Left lung (tissue), 10 donors: Measurements from ENCODE around the gene CCR5. TPM values are rescaled to one million over a fixed set of nuclear protein-coding genes. Genes with fewer than 3 reads are reported as not detected.

Source experiments
- ATAC-seq: fragments of 200-7000 bp; cut with Tn5 transposase; one replicate; pipeline ENCODE4 v1.9.1; 2020; ENCODE audit warnings: moderate library complexity
- DNase-seq, 4 donors: peaks; one replicate each; pipeline ENCODE4 v3.0.0-alpha.2; 2013 to 2020
- H3K27ac ChIP-seq, 2 donors: fragments of 200-600 bp; sonication (generic) in 1 of 2; one replicate each; pipeline versions ENCODE4 v1.5.0 to v1.8.0; 2020 to 2021
- H3K27me3 ChIP-seq, 2 donors: fragments of 200-600 bp; sonication (generic) in 1 of 2; one replicate each; pipeline versions ENCODE4 v1.5.0 to v1.8.0; 2020 to 2021
- H3K36me3 ChIP-seq, 2 donors: fragments of 200-600 bp; sonication (generic) in 1 of 2; one replicate each; pipeline versions ENCODE4 v1.5.0 to v1.8.0; 2020 to 2021
- H3K4me1 ChIP-seq, 2 donors: fragments of 200-600 bp; one replicate each; pipeline ENCODE4 v1.8.0; 2021
- H3K4me3 ChIP-seq, 2 donors: fragments of 200-600 bp; sonication (generic) in 1 of 2; one replicate each; pipeline versions ENCODE4 v1.5.0 to v1.8.0; 2020 to 2021; ENCODE audit warnings: mild to moderate bottlenecking in 1 of 2
- H3K9me3 ChIP-seq, 2 donors: fragments of 200-600 bp; sonication (generic) in 1 of 2; one replicate each; pipeline versions ENCODE4 v1.5.0 to v1.8.0; 2020 to 2021
- CTCF ChIP-seq, 2 donors: fragments of 200-600 bp; sonication (generic) in 1 of 2; IDR thresholded peaks; one replicate each; pipeline versions ENCODE4 v1.5.0 to v1.8.0; 2021; ENCODE audit warnings: antibody characterized with exemption in 2 of 2
- intact Hi-C, 2 donors: fragments of 100-400 bp; cut with DNase I; formaldehyde crosslinking; loops; one replicate each; pipeline versions ENCODE4 v1.11.2 to v1.14.2; 2022
- polyA plus RNA-seq, 6 donors: library from polyadenylated mRNA; unstranded; fragments of 120-200 nt; gene quantifications; one replicate each; pipeline ENCODE4 v1.2.1, GENCODE V29; 2013; ENCODE audit not compliant: insufficient read length in 6 of 6
- total RNA-seq, 2 donors: library from RNA; stranded (reverse); fragmentation: NEBNext Ultra II Directional; extraction: Animal tissue kit (Norgen Biotek cat#: 25700); gene quantifications; one replicate each; pipeline ENCODE4 v1.2.1, GENCODE V29; 2021
- donor health status: DM: no; HTN: yes; CAD: no.
- donor health status: DM: no; HTN: no; CAD: no.

The CCR5 gene
- total and polyA plus RNA-seq, 8 donors: 0.33 to 13.8 (median 0.56) TPM

DNA sequence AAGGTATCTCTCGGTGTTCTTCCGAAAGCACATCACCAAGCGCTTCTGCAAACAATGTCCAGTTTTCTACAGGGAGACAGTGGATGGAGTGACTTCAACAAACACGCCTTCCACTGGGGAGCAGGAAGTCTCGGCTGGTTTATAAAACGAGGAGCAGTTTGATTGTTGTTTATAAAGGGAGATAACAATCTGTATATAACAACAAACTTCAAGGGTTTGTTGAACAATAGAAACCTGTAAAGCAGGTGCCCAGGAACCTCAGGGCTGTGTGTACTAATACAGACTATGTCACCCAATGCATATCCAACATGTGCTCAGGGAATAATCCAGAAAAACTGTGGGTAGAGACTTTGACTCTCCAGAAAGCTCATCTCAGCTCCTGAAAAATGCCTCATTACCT is 12.3 kb upstream of the CCR5 start:
- H3K4me1 ChIP-seq: peaks cover 5 to 44% of the 10 kb centered on the region in 2 donors
- DNase-seq (no peak), ATAC-seq (no peak)
- intact Hi-C loops: no loop called here
- H3K4me3 ChIP-seq: no peak overlapping the region
- no peaks in the 10 kb centered on the region for H3K9me3 ChIP-seq
- no peak for TF ChIP-seq CTCF (IDR thresholded peaks at IDR 0.05)
- no peaks in the 10 kb centered on the region for H3K36me3 ChIP-seq
- no peaks in the 10 kb centered on the region for H3K27me3 ChIP-seq
- no peak overlapping the region for H3K27ac ChIP-seq

DNA sequence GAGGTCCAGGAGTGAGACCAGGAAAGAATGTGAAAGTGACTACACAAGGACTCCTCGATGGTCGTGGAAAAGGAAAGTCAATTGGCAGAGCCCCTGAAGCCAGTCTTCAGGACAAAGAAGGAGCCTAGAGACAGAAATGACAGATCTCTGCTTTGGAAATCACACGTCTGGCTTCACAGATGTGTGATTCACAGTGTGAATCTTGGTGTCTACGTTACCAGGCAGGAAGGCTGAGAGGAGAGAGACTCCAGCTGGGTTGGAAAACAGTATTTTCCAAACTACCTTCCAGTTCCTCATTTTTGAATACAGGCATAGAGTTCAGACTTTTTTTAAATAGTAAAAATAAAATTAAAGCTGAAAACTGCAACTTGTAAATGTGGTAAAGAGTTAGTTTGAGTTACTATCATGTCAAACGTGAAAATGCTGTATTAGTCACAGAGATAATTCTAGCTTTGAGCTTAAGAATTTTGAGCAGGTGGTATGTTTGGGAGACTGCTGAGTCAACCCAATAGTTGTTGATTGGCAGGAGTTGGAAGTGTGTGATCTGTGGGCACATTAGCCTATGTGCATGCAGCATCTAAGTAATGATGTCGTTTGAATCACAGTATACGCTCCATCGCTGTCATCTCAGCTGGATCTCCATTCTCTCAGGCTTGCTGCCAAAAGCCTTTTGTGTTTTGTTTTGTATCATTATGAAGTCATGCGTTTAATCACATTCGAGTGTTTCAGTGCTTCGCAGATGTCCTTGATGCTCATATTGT is 10.8 kb upstream of the CCR5 start:
- H3K36me3 ChIP-seq: no peaks in the 10 kb centered on the region
- no peak for TF ChIP-seq CTCF (IDR thresholded peaks at IDR 0.05)
- H3K4me1 ChIP-seq: peaks cover 5 to 44% of the 10 kb centered on the region in 2 donors
- H3K4me3 ChIP-seq: no peak overlapping the region
- no peaks in the 10 kb centered on the region for H3K9me3 ChIP-seq
- H3K27ac ChIP-seq: peak overlapping the region; percentile 20 to 59
- DNase-seq (peak in 1 of 4 donors; percentile 33), ATAC-seq (peak; percentile 46)
- intact Hi-C loops: no loop called here
- no peaks in the 10 kb centered on the region for H3K27me3 ChIP-seq

GRCh38 chr3:46360907-46361306 is 9.8 kb upstream of the CCR5 start:
- DNase-seq: no peak
- intact Hi-C loops: no loop called here

DNA sequence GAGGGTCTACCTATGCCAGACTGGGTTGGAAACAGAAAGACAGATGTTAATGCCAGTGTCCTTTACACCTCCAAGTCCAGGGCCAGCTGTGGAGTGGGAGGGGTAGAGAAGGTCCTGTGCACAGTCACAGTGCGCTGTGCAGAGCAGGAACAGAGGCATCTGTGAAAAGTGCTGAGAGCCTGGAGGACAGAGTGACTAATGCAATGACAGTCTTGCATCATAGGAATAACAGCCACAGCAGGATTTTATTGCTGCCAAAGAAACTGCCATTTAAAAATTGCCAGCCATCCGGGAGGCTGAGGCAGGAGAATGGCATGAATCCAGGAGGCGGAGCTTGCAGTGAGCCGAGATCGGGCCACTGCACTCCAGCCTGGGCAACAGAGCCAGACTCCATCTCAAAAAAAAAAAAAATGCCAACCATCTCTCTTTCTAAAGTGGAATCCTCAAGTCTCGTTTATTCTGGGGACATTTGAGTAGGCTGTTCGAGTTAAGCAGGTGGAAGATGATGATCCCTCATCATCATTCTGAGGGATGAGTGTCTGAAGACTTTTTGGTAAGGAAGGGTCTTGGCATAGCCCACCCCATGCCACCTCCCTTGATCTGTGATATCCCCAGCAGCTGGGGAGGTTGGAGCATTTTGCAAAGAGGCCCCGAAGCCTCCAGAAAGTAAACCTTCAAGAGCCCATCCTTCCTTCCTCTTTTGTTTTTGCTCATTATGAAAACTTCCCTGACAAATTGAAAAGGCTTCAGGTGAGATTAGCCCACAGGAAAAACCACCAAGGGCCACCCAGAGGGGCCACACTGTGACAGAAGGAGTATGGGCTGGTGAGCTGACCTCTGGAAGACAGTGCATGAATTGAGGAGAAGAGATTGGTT is 9.1 kb upstream of the CCR5 start:
- DNase-seq (peak in 1 of 4 donors; percentile 53), ATAC-seq (peak; percentile 78)
- no peaks in the 10 kb centered on the region for H3K27me3 ChIP-seq
- no peaks in the 10 kb centered on the region for H3K9me3 ChIP-seq
- no peaks in the 10 kb centered on the region for H3K36me3 ChIP-seq
- no peak overlapping the region for H3K4me3 ChIP-seq
- intact Hi-C loops: no loop called here
- TF ChIP-seq CTCF (IDR thresholded peaks at IDR 0.05): no peak
- peak overlapping the region in 1 of 2 donors; percentile 66 for H3K27ac ChIP-seq
- H3K4me1 ChIP-seq: peaks cover 5 to 52% of the 10 kb centered on the region in 2 donors

More at GRCh38 chr3:46360907-46361306, 9.8 kb upstream of the CCR5 start:
- no peak for TF ChIP-seq CTCF (IDR thresholded peaks at IDR 0.05)
- peak; percentile 35 for ATAC-seq
- H3K27ac ChIP-seq: peak overlapping the region in 1 of 2 donors; percentile 66
- H3K4me3 ChIP-seq: no peak overlapping the region
- no peaks in the 10 kb centered on the region for H3K27me3 ChIP-seq
- H3K9me3 ChIP-seq: no peaks in the 10 kb centered on the region
- peaks cover 5 to 52% of the 10 kb centered on the region in 2 donors for H3K4me1 ChIP-seq
- no peaks in the 10 kb centered on the region for H3K36me3 ChIP-seq

- TF ChIP-seq CTCF (IDR thresholded peaks at IDR 0.05): no peak
- Histone ChIP-seq H3K36me3 (no peaks in the 10 kb centered on the region), H3K4me1 (peaks cover under 1 to 51% of the 10 kb centered on the region in 2 donors), H3K4me3 (no peak overlapping the region), H3K27me3 (no peaks in the 10 kb centered on the region), H3K9me3 (no peaks in the 10 kb centered on the region), H3K27ac (no peak overlapping the region)
- DNase-seq (no peak), ATAC-seq (no peak)
- intact Hi-C loops: no loop called here
Observed at GRCh38 chr3:46365041-46365440, 5.7 kb upstream of the CCR5 start.
